ENCODE results near the gene RPL39L. TPM values are rescaled to one million over a fixed set of nuclear protein-coding genes. Genes with fewer than 3 reads are reported as not detected.

RPL39L gene
- total RNA-seq, 1 donor from 2014 or later = 45.9 TPM

Other genes starting within 250 kb of the RPL39L start
- gene ST6GAL1, start 209.0 kb downstream of the RPL39L start, total RNA-seq = 59.5 and 138 TPM in 2 replicates
- gene RTP1, start 58.0 kb upstream of the RPL39L start, total RNA-seq = not detected in 2 replicates
- 0.20 and 0.46 TPM in 2 replicates for gene MASP1, start 152.2 kb upstream of the RPL39L start, total RNA-seq
- gene RTP4, start 228.9 kb upstream of the RPL39L start, total RNA-seq = 0.46 and 0.99 TPM in 2 replicates

All from pulmonary artery endothelial cell (primary cell).